Endothelial cell of umbilical vein (primary cell): ENCODE measurements around the gene PF4V1.

Experiments
- CTCF ChIP-seq, 2 donors: IDR thresholded peaks; 1 replicate in 1 of 2; 2 replicates in 1 of 2; pipeline ENCODE4 v1.5.1; 2011; ENCODE audit warnings: low read length in 2 of 2, mild to moderate bottlenecking in 2 of 2, moderate library complexity in 2 of 2, control low read depth in 1 of 2, inconsistent platforms in 1 of 2, low read depth in 1 of 2; ENCODE audit not compliant: insufficient read depth in 1 of 2; ENCODE audit errors: extremely low read depth in 1 of 2
- EZH2 ChIP-seq: IDR thresholded peaks from 2 replicates; pipeline ENCODE4 v1.6.1; 2012; ENCODE audit warnings: borderline replicate concordance, low read depth, mild to moderate bottlenecking, moderate library complexity, low read length, inconsistent platforms; ENCODE audit not compliant: severe bottlenecking
- POLR2A ChIP-seq: IDR thresholded peaks from 2 replicates; pipeline ENCODE4 v1.6.1; 2012; ENCODE audit warnings: low read depth, mild to moderate bottlenecking, control low read depth, low read length
- POLR2AphosphoS5 ChIP-seq: IDR thresholded peaks from 2 replicates; pipeline ENCODE4 v1.6.1; 2012; ENCODE audit warnings: low read depth, mild to moderate bottlenecking, control low read depth, low read length, moderate library complexity; ENCODE audit not compliant: insufficient read depth

GRCh38 chr4:73867783-73868182 lies 14.7 kb downstream of the PF4V1 start:
- TF ChIP-seq CTCF (IDR thresholded peaks at IDR 0.05; ENCODE audit: extremely low read depth in 1 of 2, insufficient read depth in 1 of 2, low read depth in 1 of 2, low read length in 2 of 2) (no peak), EZH2 (no peak), POLR2A (no peak), POLR2AphosphoS5 (no peak)
